HUES64 (cell line): ENCODE results near the gene APOE.
"Not testable (repeated sequence)": the region's sequence is repeated elsewhere in the genome, so short reads cannot be mapped to it uniquely, and the experiment has no call there.

ENCODE experiments used
- H3K27ac ChIP-seq: 2 replicates; pipeline ENCODE4 v1.7.0; 2013; ENCODE audit warnings: low read depth, low read length, inconsistent platforms
- H3K27me3 ChIP-seq: 2 replicates; pipeline ENCODE4 v1.6.1; 2013; ENCODE audit warnings: mild to moderate bottlenecking, low read length; ENCODE audit not compliant: insufficient read depth
- H3K36me3 ChIP-seq: 2 replicates; pipeline ENCODE4 v1.6.1; 2013; ENCODE audit warnings: mild to moderate bottlenecking, low read length; ENCODE audit not compliant: insufficient read depth
- H3K4me1 ChIP-seq: 2 replicates; pipeline ENCODE4 v1.6.1; 2013; ENCODE audit warnings: mild to moderate bottlenecking, low read length, moderate library complexity; ENCODE audit not compliant: insufficient read depth
- H3K4me3 ChIP-seq: 2 replicates; pipeline ENCODE4 v1.5.1; 2013; ENCODE audit warnings: mild to moderate bottlenecking, low read length, moderate library complexity
- H3K9ac ChIP-seq: 2 replicates; pipeline ENCODE4 v1.6.1; 2013; ENCODE audit warnings: mild to moderate bottlenecking, low read depth, low read length
- H3K9me3 ChIP-seq: 2 replicates; pipeline ENCODE4 v1.6.1; 2013; ENCODE audit warnings: low read depth, low read length; ENCODE audit not compliant: insufficient read depth
- WGBS: fragments of 150-250, 120-280 bp; methylation state at CpG from one replicate; pipeline ENCODE4 v1.1.7; 2013; ENCODE audit warnings: missing lambda C conversion rate; 5-methylcytosine and 5-hydroxymethylcytosine counted together

The APOE gene

GRCh38 chr19:44913512-44914432, 8.2 kb downstream of the APOE start:
- H3K9me3 ChIP-seq, H3K27me3 ChIP-seq, H3K36me3 ChIP-seq: not testable (repeated sequence)
- H3K4me1 ChIP-seq, result peaks cover 12% of the 10 kb centered on the region; the same call in 1 of the 2 replicates
- H3K9ac ChIP-seq, result peak overlapping the region; percentile 72
- peak overlapping the region; percentile 60 for H3K4me3 ChIP-seq
- peak overlapping the region; percentile 80; the same call in 1 of the 2 replicates for H3K27ac ChIP-seq
- 51% methylated on average over 23 of the region's 23 CpGs for WGBS

- Histone ChIP-seq H3K27ac (peak within 1 kb of the TSS; percentile 80), H3K9ac (peak within 1 kb of the TSS; percentile 72), H3K4me3 (peak within 1 kb of the TSS; percentile 60), H3K4me1 (peaks cover 12% of the 10 kb centered on the region; the same call in 1 of the 2 replicates)
- not testable (repeated sequence) for H3K36me3 ChIP-seq, H3K9me3 ChIP-seq, H3K27me3 ChIP-seq
- 2% methylated on average over 23 of the region's 28 CpGs for WGBS
These were observed 9.0 kb downstream of the APOE start, which contains the start of gene APOC1 for GRCh38 chr19:44914433-44915206. Gene APOC1 (plus strand): TSS chr19:44914608. CDS start chr19:44914892, 284 bp downstream.

GRCh38 chr19:44924243-44924725, 18.7 kb downstream of the APOE start:
- no peaks in the 10 kb centered on the region for H3K4me1 ChIP-seq
- H3K27ac ChIP-seq, result no peak overlapping the region
- H3K9ac ChIP-seq, result no peak overlapping the region
- H3K4me3 ChIP-seq, result no peak overlapping the region
- 95% methylated on average over 8 of the region's 8 CpGs for WGBS
- no peaks in the 10 kb centered on the region for H3K9me3 ChIP-seq
- no peaks in the 10 kb centered on the region for H3K27me3 ChIP-seq
- no peaks in the 10 kb centered on the region for H3K36me3 ChIP-seq

- Histone ChIP-seq H3K9me3 (no peaks in the 10 kb centered on the region), H3K36me3 (no peaks in the 10 kb centered on the region), H3K27ac (no peak overlapping the region), H3K27me3 (no peaks in the 10 kb centered on the region), H3K9ac (no peak overlapping the region), H3K4me3 (no peak overlapping the region), H3K4me1 (no peaks in the 10 kb centered on the region)
- WGBS, result 85% methylated on average over 7 of the region's 8 CpGs
These were observed 19.7 kb downstream of the APOE start for GRCh38 chr19:44925114-44925891.

- WGBS, result 57% methylated on average over 12 of the region's 19 CpGs
- H3K36me3 ChIP-seq, result not testable (repeated sequence)
These were observed 20.9 kb downstream of the APOE start for GRCh38 chr19:44926245-44927077.

GRCh38 chr19:44927746-44928145, 22.1 kb downstream of the APOE start:
- no peaks in the 10 kb centered on the region for H3K4me1 ChIP-seq
- H3K4me3 ChIP-seq, result no peak overlapping the region
- no peak overlapping the region for H3K27ac ChIP-seq
- no peak overlapping the region for H3K9ac ChIP-seq
- no peaks in the 10 kb centered on the region for H3K27me3 ChIP-seq
- H3K9me3 ChIP-seq, result no peaks in the 10 kb centered on the region
- WGBS, result 93% methylated on average over 5 of the region's 5 CpGs
- H3K36me3 ChIP-seq, result no peaks in the 10 kb centered on the region

More at GRCh38 chr19:44926245-44927077, 20.9 kb downstream of the APOE start:
- not testable (repeated sequence) for H3K4me1 ChIP-seq, H3K27me3 ChIP-seq, H3K9me3 ChIP-seq, H3K27ac ChIP-seq
- H3K9ac ChIP-seq, result peak overlapping the region; percentile 50; the same call in 1 of the 2 replicates
- H3K4me3 ChIP-seq, result peak overlapping the region; percentile 46

- Histone ChIP-seq H3K36me3 (no peaks in the 10 kb centered on the region), H3K4me1 (no peaks in the 10 kb centered on the region), H3K27me3 (no peaks in the 10 kb centered on the region), H3K9ac (no peak overlapping the region), H3K9me3 (no peaks in the 10 kb centered on the region), H3K4me3 (no peak overlapping the region), H3K27ac (no peak overlapping the region)
- WGBS, result 94% methylated on average over 7 of the region's 7 CpGs
These were observed 24.5 kb downstream of the APOE start for GRCh38 chr19:44930088-44930487.

GRCh38 chr19:44931541-44931940, 25.9 kb downstream of the APOE start:
- no peak overlapping the region for H3K9ac ChIP-seq
- 95% methylated on average over 4 of the region's 4 CpGs for WGBS
- no peak overlapping the region for H3K4me3 ChIP-seq
- no peak overlapping the region for H3K27ac ChIP-seq
- H3K9me3 ChIP-seq, result no peaks in the 10 kb centered on the region
- H3K36me3 ChIP-seq, result no peaks in the 10 kb centered on the region
- H3K4me1 ChIP-seq, result no peaks in the 10 kb centered on the region
- no peaks in the 10 kb centered on the region for H3K27me3 ChIP-seq

- Histone ChIP-seq H3K27ac (no peak overlapping the region), H3K4me1 (no peaks in the 10 kb centered on the region), H3K4me3 (no peak overlapping the region), H3K9ac (no peak overlapping the region), H3K9me3 (no peaks in the 10 kb centered on the region), H3K27me3 (no peaks in the 10 kb centered on the region), H3K36me3 (no peaks in the 10 kb centered on the region)
- 76% methylated on average over 5 of the region's 5 CpGs for WGBS
These were observed 34.1 kb downstream of the APOE start for GRCh38 chr19:44939668-44940067.

GRCh38 chr19:44942067-44942571, 36.5 kb downstream of the APOE start, which contains the start of gene APOC4:
Gene APOC4 (plus strand): TSS chr19:44942237. CDS start chr19:44942278, 41 bp downstream.
- H3K27me3 ChIP-seq, result no peaks in the 10 kb centered on the region
- H3K36me3 ChIP-seq, result no peaks in the 10 kb centered on the region
- no peak within 1 kb of the TSS for H3K4me3 ChIP-seq
- 90% methylated on average over 14 of the region's 14 CpGs for WGBS
- no peaks in the 10 kb centered on the region for H3K4me1 ChIP-seq
- no peak within 1 kb of the TSS for H3K9ac ChIP-seq
- H3K27ac ChIP-seq, result no peak within 1 kb of the TSS
- H3K9me3 ChIP-seq, result no peaks in the 10 kb centered on the region
